ENCODE data around the gene LCOR. TPM values are rescaled to one million over a fixed set of nuclear protein-coding genes. Genes with fewer than 3 reads are reported as not detected.
A peak's percentile ranks its signal among the peaks of the same experiment; 100 is the strongest.

Gene LCOR
- total RNA-seq, 2 experiments from 2014 or later, result 31.1 to 32.0 TPM

GRCh38 chr10:96973809-96974747 lies 142.0 kb downstream of the LCOR start:
- Mint-ChIP-seq H3K9me3 (no peaks in the 10 kb centered on the region), H3K4me1 (peaks cover 13% of the 10 kb centered on the region), H3K27ac (no peak overlapping the region), H3K27me3 (no peaks in the 10 kb centered on the region), H3K36me3 (ENCODE audit: low read depth) (no peaks in the 10 kb centered on the region), H3K4me3 (no peak overlapping the region)
- CTCF ChIA-PET, result interaction anchor here (0.6 to 1.8 kb wide), 3 partner anchors 14 to 79 kb away, joined by 3 to 5 read pairs (median 4); no protein-coding TSS in a partner anchor
- POLR2A ChIA-PET, result no interaction called here
- DNase-seq, result no peak

GRCh38 chr10:96975136-96975535 lies 143.0 kb downstream of the LCOR start:
- H3K4me1 Mint-ChIP-seq, result peaks cover 16% of the 10 kb centered on the region

GRCh38 chr10:96978621-96979154 lies 146.6 kb downstream of the LCOR start:
- POLR2A ChIA-PET, result no interaction called here
- CTCF ChIA-PET, result no interaction called here
- Mint-ChIP-seq H3K36me3 (ENCODE audit: low read depth) (peaks cover 14% of the 10 kb centered on the region), H3K4me1 (peaks cover 16% of the 10 kb centered on the region), H3K27ac (peak overlapping the region; percentile 28), H3K4me3 (no peak overlapping the region), H3K27me3 (no peaks in the 10 kb centered on the region), H3K9me3 (no peaks in the 10 kb centered on the region)
- DNase-seq, result no peak

More at GRCh38 chr10:96975136-96975535, 143.0 kb downstream of the LCOR start:
- ChIA-PET CTCF (interaction anchor here (0.6 to 1.8 kb wide), 2 partner anchors 15 to 18 kb away, joined by 4 to 5 read pairs; no protein-coding TSS in a partner anchor), POLR2A (no interaction called here)
- no peaks in the 10 kb centered on the region for H3K9me3 Mint-ChIP-seq
- H3K4me3 Mint-ChIP-seq, result no peak overlapping the region
- no peak overlapping the region for H3K27ac Mint-ChIP-seq
- DNase-seq, result no peak
- H3K36me3 Mint-ChIP-seq (ENCODE audit: low read depth), result no peaks in the 10 kb centered on the region
- no peaks in the 10 kb centered on the region for H3K27me3 Mint-ChIP-seq

DNA sequence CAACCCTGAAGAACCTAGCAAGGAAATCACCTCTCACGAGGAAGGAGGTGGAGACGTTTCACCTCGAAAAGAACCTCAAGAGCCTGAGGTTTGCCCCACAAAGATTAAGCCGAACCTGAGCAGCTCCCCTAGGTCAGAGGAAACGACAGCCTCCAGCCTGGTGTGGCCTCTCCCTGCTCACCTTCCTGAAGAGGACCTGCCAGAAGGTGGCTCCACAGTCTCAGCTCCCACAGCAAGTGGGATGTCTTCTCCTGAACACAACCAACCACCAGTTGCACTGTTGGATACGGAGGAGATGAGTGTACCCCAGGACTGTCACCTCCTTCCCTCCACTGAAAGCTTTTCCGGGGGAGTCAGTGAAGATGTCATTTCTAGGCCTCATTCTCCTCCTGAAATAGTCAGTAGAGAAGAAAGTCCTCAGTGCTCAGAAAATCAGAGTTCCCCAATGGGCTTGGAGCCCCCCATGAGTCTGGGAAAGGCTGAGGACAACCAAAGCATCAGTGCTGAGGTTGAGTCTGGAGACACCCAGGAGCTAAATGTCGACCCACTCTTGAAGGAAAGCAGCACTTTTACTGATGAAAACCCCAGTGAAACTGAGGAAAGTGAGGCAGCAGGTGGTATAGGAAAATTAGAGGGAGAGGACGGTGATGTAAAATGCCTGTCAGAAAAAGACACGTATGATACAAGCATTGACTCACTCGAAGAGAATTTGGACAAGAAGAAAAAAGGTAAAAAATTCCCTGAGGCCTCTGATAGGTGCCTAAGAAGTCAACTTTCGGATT lies 150.2 kb downstream of the LCOR start:
- DNase-seq, result no peak
- Mint-ChIP-seq H3K27me3 (no peaks in the 10 kb centered on the region), H3K36me3 (ENCODE audit: low read depth) (peaks cover 14% of the 10 kb centered on the region), H3K27ac (no peak overlapping the region), H3K9me3 (no peaks in the 10 kb centered on the region), H3K4me3 (no peak overlapping the region), H3K4me1 (peaks cover 24% of the 10 kb centered on the region)
- POLR2A ChIA-PET, result no interaction called here
- CTCF ChIA-PET, result no interaction called here

- H3K27ac Mint-ChIP-seq, result no peak overlapping the region
- CTCF ChIA-PET, result interaction anchor here (0.7 to 1.4 kb wide), 3 partner anchors 19 to 53 kb away, joined by 3 to 4 read pairs (median 4); no protein-coding TSS in a partner anchor
- no peak overlapping the region for H3K4me3 Mint-ChIP-seq
- H3K4me1 Mint-ChIP-seq, result peaks cover 8% of the 10 kb centered on the region
- DNase-seq, result no peak
- H3K9me3 Mint-ChIP-seq, result no peaks in the 10 kb centered on the region
- H3K27me3 Mint-ChIP-seq, result no peaks in the 10 kb centered on the region
- POLR2A ChIA-PET, result no interaction called here
- H3K36me3 Mint-ChIP-seq (ENCODE audit: low read depth), result peaks cover 14% of the 10 kb centered on the region
These were observed 152.5 kb downstream of the LCOR start for GRCh38 chr10:96984541-96985131.

- Mint-ChIP-seq H3K4me1 (peaks cover 8% of the 10 kb centered on the region), H3K9me3 (no peaks in the 10 kb centered on the region), H3K27ac (no peak overlapping the region), H3K27me3 (no peaks in the 10 kb centered on the region), H3K36me3 (ENCODE audit: low read depth) (peaks cover 7% of the 10 kb centered on the region), H3K4me3 (no peak overlapping the region)
- POLR2A ChIA-PET, result no interaction called here
- CTCF ChIA-PET, result interaction anchor here (1.3 kb wide), 1 partner anchor 16 kb away, joined by 4 read pairs; no protein-coding TSS in a partner anchor
- no peak for DNase-seq
These were observed 154.2 kb downstream of the LCOR start for GRCh38 chr10:96986200-96986856.

- no peaks in the 10 kb centered on the region for H3K36me3 Mint-ChIP-seq (ENCODE audit: low read depth)
- ChIA-PET CTCF (interaction anchor here (1.0 to 1.3 kb wide), 3 partner anchors 10 to 347 kb away, joined by 3 to 4 read pairs (median 3); no protein-coding TSS in a partner anchor), POLR2A (interaction anchor here (0.6 kb wide), 1 partner anchor 939 kb away, joined by 3 read pairs; no protein-coding TSS in a partner anchor)
- H3K4me3 Mint-ChIP-seq, result no peak overlapping the region
- H3K9me3 Mint-ChIP-seq, result no peaks in the 10 kb centered on the region
- H3K27ac Mint-ChIP-seq, result no peak overlapping the region
- H3K27me3 Mint-ChIP-seq, result no peaks in the 10 kb centered on the region
- DNase-seq, result no peak
- peaks cover 8% of the 10 kb centered on the region for H3K4me1 Mint-ChIP-seq
These were observed 155.2 kb downstream of the LCOR start for GRCh38 chr10:96987141-96987841.

GRCh38 chr10:96987842-96988175 lies 155.7 kb downstream of the LCOR start:
- CTCF ChIA-PET, result interaction anchor here (1.0 to 1.3 kb wide), 2 partner anchors 11 to 347 kb away, joined by 3 read pairs; no protein-coding TSS in a partner anchor
- DNase-seq, result no peak
- Mint-ChIP-seq H3K27ac (no peak overlapping the region), H3K27me3 (no peaks in the 10 kb centered on the region), H3K36me3 (ENCODE audit: low read depth) (no peaks in the 10 kb centered on the region), H3K4me1 (peaks cover 9% of the 10 kb centered on the region), H3K9me3 (no peaks in the 10 kb centered on the region), H3K4me3 (no peak overlapping the region)
- POLR2A ChIA-PET, result interaction anchor here (0.6 kb wide), 1 partner anchor 938 kb away, joined by 3 read pairs; no protein-coding TSS in a partner anchor

GRCh38 chr10:96988426-96988825 lies 156.3 kb downstream of the LCOR start:
- H3K9me3 Mint-ChIP-seq, result no peaks in the 10 kb centered on the region
- POLR2A ChIA-PET, result no interaction called here
- H3K4me3 Mint-ChIP-seq, result no peak overlapping the region
- H3K4me1 Mint-ChIP-seq, result peaks cover 9% of the 10 kb centered on the region
- H3K27me3 Mint-ChIP-seq, result no peaks in the 10 kb centered on the region
- CTCF ChIA-PET, result interaction anchor here (1.3 kb wide), 1 partner anchor 11 kb away, joined by 3 read pairs; no protein-coding TSS in a partner anchor
- no peaks in the 10 kb centered on the region for H3K36me3 Mint-ChIP-seq (ENCODE audit: low read depth)
- no peak overlapping the region for H3K27ac Mint-ChIP-seq
- DNase-seq, result no peak

DNA sequence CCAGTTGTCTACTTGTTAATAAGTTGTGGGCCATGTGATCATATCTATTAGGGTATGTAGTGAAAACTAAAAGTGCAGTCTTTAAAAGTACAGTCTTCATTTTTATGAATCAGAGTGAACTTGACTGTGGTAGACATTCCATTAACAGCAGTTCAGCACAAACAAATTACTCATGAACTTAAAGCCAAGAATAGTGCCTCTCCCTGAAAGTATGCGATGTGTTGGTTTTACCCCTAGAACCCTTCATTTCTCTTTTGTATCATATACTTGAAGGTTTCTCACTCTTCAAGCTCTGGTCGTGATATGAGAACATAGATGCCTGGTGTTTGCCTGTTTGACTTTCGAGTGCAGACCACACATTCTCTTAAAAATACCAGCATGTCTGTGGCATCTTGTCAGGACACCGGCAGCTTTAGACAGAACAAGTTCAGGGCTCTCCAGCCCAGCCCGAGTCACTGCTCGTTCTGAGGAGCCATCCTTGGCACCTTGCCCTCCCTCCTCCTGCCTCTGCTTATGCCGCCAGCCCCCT lies 159.3 kb downstream of the LCOR start:
- no peak for DNase-seq
- no peak overlapping the region for H3K4me3 Mint-ChIP-seq

DNA sequence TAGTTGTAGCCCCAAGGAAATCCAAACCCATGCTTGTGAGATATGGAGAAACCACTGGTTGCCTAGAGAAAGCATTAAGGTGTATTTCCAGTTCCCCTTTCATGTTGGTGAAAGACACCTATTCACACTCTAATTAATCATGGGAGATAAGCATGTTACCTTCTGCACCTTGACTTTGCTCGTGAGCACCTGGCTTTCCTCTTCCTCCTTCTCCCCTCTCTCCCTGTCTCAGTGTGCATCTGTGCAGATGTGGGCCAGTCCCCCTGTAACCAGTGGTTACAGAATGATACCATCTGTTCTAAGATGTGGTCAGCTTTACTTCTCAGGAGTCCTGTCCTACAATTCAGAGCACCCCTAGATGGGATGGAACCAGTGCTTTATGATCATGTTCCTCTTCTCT lies 160.6 kb downstream of the LCOR start:
- ChIA-PET CTCF (interaction anchor here (0.8 kb wide), 1 partner anchor 16 kb away, joined by 3 read pairs; no protein-coding TSS in a partner anchor), POLR2A (no interaction called here)
- peaks cover 1% of the 10 kb centered on the region for H3K4me1 Mint-ChIP-seq
- H3K4me3 Mint-ChIP-seq, result no peak overlapping the region
- no peak overlapping the region for H3K27ac Mint-ChIP-seq
- no peaks in the 10 kb centered on the region for H3K9me3 Mint-ChIP-seq
- no peak for DNase-seq
- no peaks in the 10 kb centered on the region for H3K36me3 Mint-ChIP-seq (ENCODE audit: low read depth)
- no peaks in the 10 kb centered on the region for H3K27me3 Mint-ChIP-seq

More for the DNA sequence above, 159.3 kb downstream of the LCOR start:
- ChIA-PET CTCF (interaction anchor here (0.6 kb wide), 1 partner anchor 60 kb away, joined by 3 read pairs; no protein-coding TSS in a partner anchor), POLR2A (no interaction called here)
- no peaks in the 10 kb centered on the region for H3K36me3 Mint-ChIP-seq (ENCODE audit: low read depth)
- H3K4me1 Mint-ChIP-seq, result peaks cover 1% of the 10 kb centered on the region
- no peaks in the 10 kb centered on the region for H3K9me3 Mint-ChIP-seq
- H3K27ac Mint-ChIP-seq, result no peak overlapping the region
- no peaks in the 10 kb centered on the region for H3K27me3 Mint-ChIP-seq

All from activated CD4-positive, alpha-beta T cell treated with anti-CD3 and anti-CD28 coated beads, Interleukin-2, amount 10 ng/mL, durations not matched to agents 7 days and 5 days (primary cell).